Stimulated activated CD8-positive, alpha-beta memory T cell treated with anti-CD3 and anti-CD28 coated beads, Interleukin-7, amount 100 ng/mL, for 1 hour (primary cell): ENCODE data around the gene TMEM14C.

Experiments used
- DNase-seq, 2 donors: peaks; one replicate each; pipeline ENCODE4 v3.0.0-alpha.2; 2020; ENCODE audit warnings: low read depth in 2 of 2

Gene TMEM14C

GRCh38 chr6:10722820-10723566 lies at the start of gene TMEM14C:
Gene TMEM14C, plus strand, starts transcription at chr6:10723070. Its CDS starts 1,544 bp downstream, at chr6:10724614.
- peak; percentile 55 to 67 for DNase-seq

- no peak for DNase-seq
These were observed 46.5 kb upstream of the TMEM14C start for GRCh38 chr6:10676403-10676802.

GRCh38 chr6:10678456-10678855 lies 44.4 kb upstream of the TMEM14C start:
- no peak for DNase-seq

- DNase-seq = no peak
These were observed 41.1 kb upstream of the TMEM14C start for GRCh38 chr6:10681795-10682194.

GRCh38 chr6:10682355-10682988 lies 40.4 kb upstream of the TMEM14C start:
- DNase-seq = no peak

- DNase-seq = no peak
These were observed 38.3 kb upstream of the TMEM14C start for GRCh38 chr6:10684618-10685017.

- no peak for DNase-seq
These were observed 37.6 kb upstream of the TMEM14C start for GRCh38 chr6:10685092-10685915.

- DNase-seq = no peak
These were observed 36.0 kb upstream of the TMEM14C start for GRCh38 chr6:10686901-10687300.

- DNase-seq = no peak
These were observed 35.3 kb upstream of the TMEM14C start for GRCh38 chr6:10687582-10687981.

GRCh38 chr6:10690651-10691445 lies 32.0 kb upstream of the TMEM14C start:
- DNase-seq = no peak

- no peak for DNase-seq
These were observed 29.8 kb upstream of the TMEM14C start for GRCh38 chr6:10692965-10693538.

- DNase-seq = peak; percentile 86
These were observed 28.4 kb upstream of the TMEM14C start, which contains the start of the genes C6orf52 and PAK1IP1 for GRCh38 chr6:10694302-10695085. Gene C6orf52, minus strand, starts transcription at chr6:10694616. Its CDS starts 7,066 bp downstream, at chr6:10687550. Gene PAK1IP1, plus strand, starts transcription at chr6:10694972. Its CDS starts 14 bp downstream, at chr6:10694986.

GRCh38 chr6:10695086-10695657 lies 27.7 kb upstream of the TMEM14C start:
- no peak for DNase-seq

- no peak for DNase-seq
These were observed 26.2 kb upstream of the TMEM14C start for GRCh38 chr6:10696655-10697054.

GRCh38 chr6:10713962-10714361 lies 8.9 kb upstream of the TMEM14C start:
- no peak for DNase-seq

GRCh38 chr6:10719296-10719963 lies 3.4 kb upstream of the TMEM14C start:
- DNase-seq = no peak

- DNase-seq = no peak
These were observed 3.0 kb upstream of the TMEM14C start for GRCh38 chr6:10719964-10720264.

- peak; percentile 22 to 49 for DNase-seq
These were observed 2.5 kb upstream of the TMEM14C start for GRCh38 chr6:10720265-10720959.
